ENCODE data around the gene EMILIN3. TPM values are rescaled to one million over a fixed set of nuclear protein-coding genes. Genes with fewer than 3 reads are reported as not detected.

Gene EMILIN3
- total RNA-seq, 1 donor from 2014 or later = not detected

- DNase-seq (ENCODE audit: low read depth) = no peak
Observed at GRCh38 chr20:41392871-41393704, 26.5 kb upstream of the EMILIN3 start.

- no peak for DNase-seq (ENCODE audit: low read depth)
Observed at GRCh38 chr20:41392295-41392694, 25.7 kb upstream of the EMILIN3 start.

DNA sequence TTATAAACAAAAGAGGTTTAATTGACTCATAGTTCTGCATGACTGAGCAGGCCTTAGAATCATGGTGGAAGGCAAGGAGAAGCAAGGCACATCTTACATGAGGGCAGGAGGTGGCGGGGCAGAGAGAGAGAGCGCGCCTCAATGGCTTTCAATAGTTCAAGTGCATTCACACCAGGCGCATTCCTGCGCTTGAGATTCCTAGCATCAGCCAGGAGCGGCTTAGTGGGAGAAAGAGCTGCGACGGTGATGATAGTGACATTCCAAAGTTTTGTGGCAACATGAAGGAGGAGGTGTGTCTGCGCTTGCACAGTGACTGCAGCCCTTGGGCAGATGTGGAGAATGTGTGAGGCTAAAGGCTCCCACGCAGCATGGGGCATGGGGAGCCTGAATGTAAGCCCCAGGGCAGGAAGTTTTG, 25.0 kb upstream of the EMILIN3 start:
- DNase-seq (ENCODE audit: low read depth) = no peak

GRCh38 chr20:41390889-41391288, 24.3 kb upstream of the EMILIN3 start:
- no peak for DNase-seq (ENCODE audit: low read depth)

GRCh38 chr20:41387444-41387851, 20.8 kb upstream of the EMILIN3 start:
- DNase-seq (ENCODE audit: low read depth) = no peak

GRCh38 chr20:41386502-41387427, 20.1 kb upstream of the EMILIN3 start:
- DNase-seq (ENCODE audit: low read depth) = no peak

- no peak for DNase-seq (ENCODE audit: low read depth)
Observed at GRCh38 chr20:41382791-41383305, 16.2 kb upstream of the EMILIN3 start.

- DNase-seq (ENCODE audit: low read depth) = no peak
Observed at GRCh38 chr20:41380551-41381193, 14.1 kb upstream of the EMILIN3 start.

DNA sequence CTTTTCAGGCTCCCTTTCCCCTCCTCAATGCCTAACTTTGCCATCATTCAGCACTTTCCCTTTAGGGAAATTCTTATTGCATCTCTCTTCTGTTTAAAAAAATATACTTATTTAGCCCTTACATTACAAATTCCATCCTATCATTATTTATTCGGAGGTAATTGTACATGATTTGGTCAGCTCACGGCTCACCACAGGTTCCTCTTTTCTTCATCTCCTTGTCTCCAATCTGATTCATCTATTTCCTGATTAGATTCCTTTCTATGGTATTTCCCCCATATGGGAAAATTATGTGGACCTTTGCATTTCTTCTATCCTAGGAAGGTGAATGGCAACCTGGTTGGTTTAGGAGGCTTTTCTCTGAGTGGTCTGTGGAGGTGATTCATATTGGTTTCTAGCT, 12.9 kb upstream of the EMILIN3 start:
- DNase-seq (ENCODE audit: low read depth) = no peak

- DNase-seq (ENCODE audit: low read depth) = no peak
Observed at GRCh38 chr20:41377275-41377674, 10.7 kb upstream of the EMILIN3 start.

- DNase-seq (ENCODE audit: low read depth) = no peak
Observed at GRCh38 chr20:41376349-41376748, 9.7 kb upstream of the EMILIN3 start.

GRCh38 chr20:41375846-41376245, 9.2 kb upstream of the EMILIN3 start:
- no peak for DNase-seq (ENCODE audit: low read depth)

DNA sequence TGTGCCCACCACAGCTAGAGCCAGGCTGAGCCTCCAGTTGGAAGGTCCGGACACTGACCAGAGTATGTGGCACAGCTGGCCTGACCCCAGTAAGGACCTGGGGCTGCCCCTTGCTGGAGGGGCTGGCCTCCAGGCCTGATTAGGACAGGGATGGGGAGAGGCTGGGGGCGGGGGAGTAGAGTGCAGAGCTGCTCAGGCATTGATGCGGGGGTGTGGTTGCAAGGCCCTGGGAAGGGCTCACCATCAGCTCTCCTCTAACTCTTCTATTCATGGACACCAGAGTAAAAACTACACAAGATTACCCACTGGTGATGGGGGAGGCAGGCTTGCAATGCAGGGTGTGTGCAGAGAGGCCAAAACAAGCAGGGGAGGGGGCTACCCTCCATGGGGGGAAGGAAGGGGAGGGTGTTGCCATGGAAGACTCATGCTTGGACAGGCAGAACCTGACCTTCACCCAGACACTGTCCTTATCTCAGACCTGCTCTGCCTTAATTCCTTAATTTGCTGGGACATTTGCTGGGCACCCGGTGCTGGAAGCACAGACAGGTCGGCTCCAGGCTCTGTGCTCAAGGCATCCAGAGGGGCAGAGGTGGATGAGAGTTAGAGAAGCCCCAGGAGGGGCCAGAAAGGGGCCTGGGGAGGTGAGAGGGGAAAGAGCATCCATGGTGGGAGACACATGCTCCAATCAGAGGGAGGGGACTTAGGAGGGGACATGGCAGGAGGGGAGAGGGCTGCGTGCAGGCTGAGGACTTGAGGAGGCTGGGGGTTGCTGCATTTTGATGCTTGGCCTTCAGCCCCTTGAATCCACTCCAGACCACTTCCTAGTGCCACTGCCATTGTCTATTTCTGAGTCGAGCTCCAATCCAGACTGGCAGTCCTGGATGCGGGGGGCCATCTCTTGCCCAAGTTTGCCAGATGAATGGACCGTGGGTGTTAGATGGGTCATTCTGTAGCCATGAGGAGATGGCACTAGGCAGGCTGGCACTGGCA, 7.6 kb upstream of the EMILIN3 start:
- DNase-seq (ENCODE audit: low read depth) = no peak

- DNase-seq (ENCODE audit: low read depth) = no peak
Observed at GRCh38 chr20:41373251-41373783, 6.7 kb upstream of the EMILIN3 start.

DNA sequence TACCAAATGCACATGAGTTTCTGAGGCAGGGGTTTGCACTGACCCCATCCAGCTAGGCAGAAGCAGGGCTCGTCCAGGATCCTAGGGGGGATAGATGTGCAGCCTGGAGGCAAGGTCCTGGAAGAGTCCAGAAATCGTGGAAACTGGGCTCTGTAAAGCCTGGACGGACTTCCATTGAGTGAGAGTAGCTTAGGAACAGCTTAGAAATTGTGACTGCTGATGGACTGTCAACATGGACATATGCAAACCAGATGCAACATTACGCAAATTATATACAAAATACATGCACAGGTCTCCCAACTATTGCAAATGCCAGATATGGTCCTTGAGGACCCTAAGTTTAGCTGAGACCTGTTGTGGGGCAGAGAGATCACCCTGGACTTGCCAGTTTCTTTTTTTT, 4.8 kb upstream of the EMILIN3 start:
- no peak for DNase-seq (ENCODE audit: low read depth)

DNA sequence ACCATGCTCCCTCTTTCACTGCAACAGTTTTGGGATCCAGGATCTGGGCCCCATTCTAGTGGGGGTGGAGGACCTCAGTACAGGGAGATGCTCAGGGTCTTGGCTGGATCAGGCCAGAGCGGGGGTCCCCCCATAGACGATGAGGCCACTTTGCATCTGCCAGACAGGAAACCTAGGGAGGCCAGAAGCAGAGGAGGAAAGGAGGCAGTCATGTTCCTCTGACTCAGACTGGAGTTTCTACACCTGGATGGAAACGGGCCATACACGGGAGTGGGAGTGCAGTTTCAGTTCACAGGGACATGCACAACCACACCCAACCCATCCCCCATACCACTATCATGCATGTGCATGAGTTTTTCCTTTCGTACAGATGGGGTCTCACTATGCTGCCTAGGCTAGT, 3.6 kb upstream of the EMILIN3 start:
- DNase-seq (ENCODE audit: low read depth) = no peak

GRCh38 chr20:41369673-41370072, 3.1 kb upstream of the EMILIN3 start:
- no peak for DNase-seq (ENCODE audit: low read depth)

DNA sequence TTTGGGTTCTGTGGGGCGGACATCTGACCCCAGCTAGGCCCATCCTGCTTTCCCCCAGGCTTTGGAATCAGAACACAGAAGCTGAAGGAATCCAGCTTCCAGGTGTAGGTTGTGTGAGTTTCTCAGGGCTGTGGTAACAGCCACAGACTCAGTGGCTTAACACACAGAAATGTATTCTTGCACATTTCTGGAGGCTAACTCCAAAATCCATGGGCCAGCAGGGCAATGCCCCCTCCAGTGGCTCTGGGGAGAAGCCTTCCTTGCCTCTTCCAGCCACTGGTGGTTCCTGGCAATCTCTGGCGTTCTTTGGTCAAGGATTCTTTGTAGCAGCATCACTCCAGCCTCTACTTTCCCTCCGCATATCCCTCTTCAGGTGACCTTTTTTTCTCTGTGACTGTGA, 1.3 kb upstream of the EMILIN3 start:
- DNase-seq (ENCODE audit: low read depth) = no peak

GRCh38 chr20:41367393-41367695, 726 bp upstream of the EMILIN3 start:
- DNase-seq (ENCODE audit: low read depth) = no peak

All from myocyte (in vitro differentiated cells).